Duodenal mucosa (tissue), 2 donors: ENCODE measurements around the gene CYB5RL.

Source experiments
- H3K27ac ChIP-seq: one replicate; pipeline ENCODE4 v1.7.0; 2013; ENCODE audit warnings: low read depth, low read length
- H3K27me3 ChIP-seq, 2 donors: one replicate each; pipeline ENCODE4 v1.7.0; 2013; ENCODE audit warnings: low read length in 2 of 2, control low read depth in 1 of 2; ENCODE audit not compliant: insufficient read depth in 2 of 2, control insufficient read depth in 1 of 2
- H3K36me3 ChIP-seq, 2 donors: one replicate each; pipeline ENCODE4 v1.7.0; 2013; ENCODE audit warnings: low read length in 2 of 2, control low read depth in 1 of 2; ENCODE audit not compliant: insufficient read depth in 2 of 2, control insufficient read depth in 1 of 2
- H3K4me1 ChIP-seq, 2 donors: one replicate each; pipeline ENCODE4 v1.7.0; 2013; ENCODE audit warnings: low read length in 2 of 2, control low read depth in 1 of 2; ENCODE audit not compliant: insufficient read depth in 2 of 2, control insufficient read depth in 1 of 2
- H3K4me3 ChIP-seq, 2 donors: one replicate each; pipeline ENCODE4 v1.7.0; 2013; ENCODE audit warnings: low read length in 2 of 2, low read depth in 1 of 2
- H3K9ac ChIP-seq, 2 donors: one replicate each; pipeline ENCODE4 v1.7.0; 2013; ENCODE audit warnings: low read length in 2 of 2, low read depth in 1 of 2
- H3K9me3 ChIP-seq, 2 donors: one replicate each; pipeline ENCODE4 v1.7.0; 2013; ENCODE audit warnings: low read length in 2 of 2, control low read depth in 1 of 2; ENCODE audit not compliant: control insufficient read depth in 1 of 2

Gene CYB5RL

DNA sequence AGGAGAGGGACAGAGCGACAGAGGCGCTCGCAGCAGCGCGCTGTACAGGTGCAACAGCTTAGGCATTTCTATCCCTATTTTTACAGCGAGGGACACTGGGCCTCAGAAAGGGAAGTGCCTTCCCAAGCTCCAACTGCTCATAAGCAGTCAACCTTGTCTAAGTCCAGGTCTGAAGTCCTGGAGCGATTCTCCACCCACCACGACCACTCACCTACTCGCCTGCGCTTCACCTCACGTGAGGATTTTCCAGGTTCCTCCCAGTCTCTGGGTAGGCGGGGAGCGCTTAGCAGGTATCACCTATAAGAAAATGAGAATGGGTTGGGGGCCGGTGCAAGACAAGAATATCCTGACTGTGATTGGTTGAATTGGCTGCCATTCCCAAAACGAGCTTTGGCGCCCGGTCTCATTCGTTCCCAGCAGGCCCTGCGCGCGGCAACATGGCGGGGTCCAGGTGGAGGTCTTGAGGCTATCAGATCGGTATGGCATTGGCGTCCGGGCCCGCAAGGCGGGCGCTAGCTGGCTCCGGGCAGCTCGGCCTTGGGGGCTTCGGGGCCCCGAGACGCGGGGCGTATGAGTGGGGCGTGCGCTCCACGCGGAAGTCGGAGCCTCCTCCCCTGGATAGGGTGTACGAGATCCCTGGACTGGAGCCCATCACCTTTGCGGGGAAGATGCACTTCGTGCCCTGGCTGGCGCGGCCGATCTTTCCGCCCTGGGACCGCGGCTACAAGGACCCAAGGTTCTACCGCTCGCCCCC lies at the start of gene CYB5RL, which contains the start of gene MRPL37:
CYB5RL (minus strand) TSS at position 266 of the 754 bp plus-strand sequence. CDS start 4,414 bp downstream, outside the sequence.
MRPL37 (plus strand) TSS at position 403 of the 754 bp plus-strand sequence; CDS start at position 480, 77 bp downstream.
- Histone ChIP-seq H3K4me1 (peaks cover 18 to 20% of the 10 kb centered on the region in 2 donors), H3K27ac (no peak within 1 kb of the TSS), H3K36me3 (peaks cover 0 to 15% of the 10 kb centered on the region in 2 donors), H3K9me3 (no peaks in the 10 kb centered on the region), H3K27me3 (no peaks in the 10 kb centered on the region), H3K4me3 (peak within 1 kb of the TSS; percentile 84 to 96), H3K9ac (peak within 1 kb of the TSS; percentile 86 to 87)

DNA sequence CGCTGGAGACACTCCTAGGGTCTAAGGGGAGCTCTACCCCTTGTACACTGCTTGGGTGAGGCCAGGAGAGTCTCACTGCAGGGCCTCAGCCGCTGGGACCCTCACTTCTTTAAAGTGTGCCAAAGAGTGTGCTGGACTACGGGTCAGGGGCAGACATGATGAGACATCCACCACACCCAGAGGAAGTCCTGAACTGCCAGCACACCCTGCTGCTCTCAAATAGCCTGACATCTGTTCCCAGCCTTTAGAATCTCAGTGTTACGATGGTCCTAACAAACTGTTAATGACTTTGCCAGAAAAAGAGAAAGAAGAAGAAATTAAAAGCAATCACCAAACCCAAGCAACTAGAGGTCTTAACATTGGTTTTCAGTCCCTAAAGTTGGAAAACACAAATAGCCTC lies 49.1 kb upstream of the CYB5RL start:
- no peaks in the 10 kb centered on the region for H3K27me3 ChIP-seq
- no peaks in the 10 kb centered on the region for H3K9me3 ChIP-seq
- H3K27ac ChIP-seq = no peak overlapping the region
- H3K4me1 ChIP-seq = peaks cover under 1 to 2% of the 10 kb centered on the region in 2 donors
- peaks cover 7 to 49% of the 10 kb centered on the region in 2 donors for H3K36me3 ChIP-seq
- H3K4me3 ChIP-seq = no peak overlapping the region
- H3K9ac ChIP-seq = no peak overlapping the region

- peaks cover 8 to 52% of the 10 kb centered on the region in 2 donors for H3K36me3 ChIP-seq
- no peaks in the 10 kb centered on the region for H3K27me3 ChIP-seq
- no peak overlapping the region for H3K9ac ChIP-seq
- H3K4me1 ChIP-seq = no peaks in the 10 kb centered on the region
- no peak overlapping the region for H3K27ac ChIP-seq
- H3K4me3 ChIP-seq = no peak overlapping the region
- H3K9me3 ChIP-seq = no peaks in the 10 kb centered on the region
Measured at GRCh38 chr1:54247863-54248515, 48.2 kb upstream of the CYB5RL start.

GRCh38 chr1:54246116-54246721 lies 46.4 kb upstream of the CYB5RL start:
- Histone ChIP-seq H3K4me1 (no peaks in the 10 kb centered on the region), H3K36me3 (peaks cover 9 to 62% of the 10 kb centered on the region in 2 donors), H3K9me3 (no peaks in the 10 kb centered on the region), H3K27me3 (no peaks in the 10 kb centered on the region), H3K4me3 (no peak overlapping the region), H3K27ac (no peak overlapping the region), H3K9ac (no peak overlapping the region)

GRCh38 chr1:54245501-54245900 lies 45.7 kb upstream of the CYB5RL start:
- H3K4me3 ChIP-seq = no peak overlapping the region
- no peak overlapping the region for H3K27ac ChIP-seq
- H3K4me1 ChIP-seq = no peaks in the 10 kb centered on the region
- H3K9me3 ChIP-seq = no peaks in the 10 kb centered on the region
- H3K36me3 ChIP-seq = peaks cover 6 to 63% of the 10 kb centered on the region in 2 donors
- H3K27me3 ChIP-seq = no peaks in the 10 kb centered on the region
- no peak overlapping the region for H3K9ac ChIP-seq

DNA sequence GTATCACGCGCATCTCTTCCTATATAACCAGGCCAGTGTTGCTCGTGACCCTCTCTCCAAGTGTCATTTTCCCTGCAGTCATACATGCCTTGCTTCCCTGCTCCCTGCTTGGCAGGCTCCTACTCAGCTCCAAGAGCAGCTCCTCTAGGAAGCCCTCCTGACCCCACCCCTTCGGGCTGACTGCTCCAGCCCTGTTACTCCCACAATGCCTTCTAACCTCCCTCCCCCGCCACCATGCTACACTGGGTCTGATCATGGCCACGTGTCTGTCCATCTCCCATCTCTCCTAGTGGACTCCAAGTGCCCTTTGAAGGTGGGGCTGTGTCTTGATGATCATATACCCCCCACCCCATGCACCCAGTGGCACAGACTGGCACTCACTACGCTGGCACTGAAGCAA lies 44.8 kb upstream of the CYB5RL start:
- H3K4me3 ChIP-seq = no peak overlapping the region

GRCh38 chr1:54243022-54243421 lies 43.2 kb upstream of the CYB5RL start:
- Histone ChIP-seq H3K4me3 (no peak overlapping the region), H3K27ac (no peak overlapping the region), H3K27me3 (no peaks in the 10 kb centered on the region), H3K9ac (no peak overlapping the region), H3K36me3 (peaks cover 11 to 63% of the 10 kb centered on the region in 2 donors), H3K9me3 (no peaks in the 10 kb centered on the region), H3K4me1 (no peaks in the 10 kb centered on the region)

More for the DNA sequence above, 44.8 kb upstream of the CYB5RL start:
- peaks cover 8 to 61% of the 10 kb centered on the region in 2 donors for H3K36me3 ChIP-seq
- no peak overlapping the region for H3K27ac ChIP-seq
- H3K9ac ChIP-seq = no peak overlapping the region
- no peaks in the 10 kb centered on the region for H3K27me3 ChIP-seq
- H3K9me3 ChIP-seq = no peaks in the 10 kb centered on the region
- no peaks in the 10 kb centered on the region for H3K4me1 ChIP-seq

GRCh38 chr1:54241364-54241763 lies 41.5 kb upstream of the CYB5RL start:
- peaks cover 23 to 68% of the 10 kb centered on the region in 2 donors for H3K36me3 ChIP-seq
- no peak overlapping the region for H3K4me3 ChIP-seq
- no peaks in the 10 kb centered on the region for H3K27me3 ChIP-seq
- no peak overlapping the region for H3K27ac ChIP-seq
- H3K4me1 ChIP-seq = no peaks in the 10 kb centered on the region
- no peaks in the 10 kb centered on the region for H3K9me3 ChIP-seq
- no peak overlapping the region for H3K9ac ChIP-seq

GRCh38 chr1:54240741-54241335 lies 41.0 kb upstream of the CYB5RL start:
- Histone ChIP-seq H3K36me3 (peaks cover 23 to 65% of the 10 kb centered on the region in 2 donors), H3K4me3 (no peak overlapping the region), H3K9ac (no peak overlapping the region), H3K27ac (no peak overlapping the region), H3K9me3 (no peaks in the 10 kb centered on the region), H3K27me3 (no peaks in the 10 kb centered on the region), H3K4me1 (no peaks in the 10 kb centered on the region)
